ENCODE results near the gene CCL5.

The CCL5 gene

DNA sequence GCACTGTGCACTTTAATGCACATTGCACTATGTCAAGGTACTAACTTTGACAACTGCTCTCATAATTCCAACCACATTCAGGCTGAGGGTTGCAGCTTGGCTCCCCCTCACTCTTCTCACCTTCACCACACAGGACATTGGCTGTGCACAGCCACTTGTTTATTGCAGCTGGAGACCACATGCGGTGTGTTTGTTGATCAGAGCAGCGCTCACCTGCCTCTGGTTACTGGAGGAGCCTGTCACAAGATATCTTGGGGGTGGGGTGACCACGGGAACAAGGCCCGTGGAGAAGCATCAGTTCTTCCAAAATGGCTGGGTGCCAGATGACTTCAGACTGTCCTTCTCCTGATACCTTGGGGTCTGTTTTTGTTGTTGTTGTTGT, 10.6 kb upstream of the CCL5 start:
- FAIRE-seq (no peak), DNase-seq (ENCODE audit: insufficient read length, low spot score) (no peak)
- TF ChIP-seq CTCF (IDR thresholded peaks at IDR 0.05; ENCODE audit: insufficient read depth, missing control alignments) = no peak

GRCh38 chr17:35889818-35890773, 9.9 kb upstream of the CCL5 start:
- FAIRE-seq = no peak
- no peak for TF ChIP-seq CTCF (IDR thresholded peaks at IDR 0.05; ENCODE audit: insufficient read depth, missing control alignments)
- no peak for DNase-seq (ENCODE audit: insufficient read length, low spot score)

GRCh38 chr17:35889241-35889640, 9.1 kb upstream of the CCL5 start:
- FAIRE-seq (no peak), DNase-seq (ENCODE audit: insufficient read length, low spot score) (no peak)
- TF ChIP-seq CTCF (IDR thresholded peaks at IDR 0.05; ENCODE audit: insufficient read depth, missing control alignments) = no peak

GRCh38 chr17:35878361-35878760, 1.8 kb downstream of the CCL5 start:
- DNase-seq (ENCODE audit: insufficient read length, low spot score) = no peak
- no peak for FAIRE-seq
- TF ChIP-seq CTCF (IDR thresholded peaks at IDR 0.05; ENCODE audit: insufficient read depth, missing control alignments) = no peak

- no peak for FAIRE-seq
These were observed 2.7 kb downstream of the CCL5 start for GRCh38 chr17:35877345-35878029.

GRCh38 chr17:35876534-35876933, 3.6 kb downstream of the CCL5 start:
- no peak for TF ChIP-seq CTCF (IDR thresholded peaks at IDR 0.05; ENCODE audit: insufficient read depth, missing control alignments)
- no peak for DNase-seq (ENCODE audit: insufficient read length, low spot score)
- FAIRE-seq = no peak

More at GRCh38 chr17:35877345-35878029, 2.7 kb downstream of the CCL5 start:
- DNase-seq (ENCODE audit: insufficient read length, low spot score) = no peak
- TF ChIP-seq CTCF (IDR thresholded peaks at IDR 0.05; ENCODE audit: insufficient read depth, missing control alignments) = no peak

DNA sequence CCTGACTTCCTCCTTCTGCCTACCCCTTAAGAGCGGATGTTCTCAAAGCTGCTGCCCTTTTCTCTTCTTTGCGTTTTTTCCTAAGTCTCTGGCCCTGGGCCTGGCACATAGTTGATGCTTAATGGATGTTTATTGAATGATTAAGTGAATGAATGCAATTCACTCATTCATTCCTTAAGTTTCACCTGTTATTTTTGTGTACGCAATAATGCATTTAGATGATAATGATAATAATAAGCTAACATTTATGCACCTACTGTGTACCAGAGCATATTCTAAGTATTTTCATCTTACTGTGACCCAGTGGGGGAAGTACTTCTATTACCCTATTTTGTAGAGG, 4.4 kb downstream of the CCL5 start:
- TF ChIP-seq CTCF (IDR thresholded peaks at IDR 0.05; ENCODE audit: insufficient read depth, missing control alignments) = no peak
- FAIRE-seq (no peak), DNase-seq (ENCODE audit: insufficient read length, low spot score) (no peak)

Data from D721Med (cell line).